Ascending aorta (tissue), 2 donors: ENCODE data around the gene TUFT1. TPM values are rescaled to one million over a fixed set of nuclear protein-coding genes. Genes with fewer than 3 reads are reported as not detected.

Experiments used
- DNase-seq, 2 donors: peaks; one replicate each; pipeline ENCODE4 v3.0.0-alpha.2; 2019; ENCODE audit warnings: low spot score in 2 of 2
- H3K27ac ChIP-seq, 2 donors: fragments of 200-600 bp; sonication (generic); one replicate each; pipeline ENCODE4 v1.5.1; 2016 to 2017; ENCODE audit warnings: mild to moderate bottlenecking in 1 of 2
- H3K27me3 ChIP-seq: fragments of 200-600 bp; sonication (generic); one replicate; pipeline ENCODE4 v1.5.1; 2017
- H3K36me3 ChIP-seq, 2 donors: fragments of 200-600 bp; sonication (generic); one replicate each; pipeline ENCODE4 v1.5.1; 2016
- H3K4me1 ChIP-seq, 2 donors: fragments of 200-600 bp; sonication (generic); one replicate each; pipeline ENCODE4 v1.5.1; 2016 to 2017; ENCODE audit warnings: mild to moderate bottlenecking in 1 of 2
- H3K4me3 ChIP-seq, 2 donors: fragments of 200-600 bp; sonication (generic); one replicate each; pipeline ENCODE4 v1.5.1; 2016 to 2017; ENCODE audit warnings: mild to moderate bottlenecking in 1 of 2
- H3K9me3 ChIP-seq, 2 donors: fragments of 200-600 bp; sonication (generic); one replicate each; pipeline ENCODE4 v1.5.1; 2016
- intact Hi-C: fragments of 100-400 bp; cut with DNase I; formaldehyde crosslinking; loops from one replicate; pipeline ENCODE4 v1.15.1; 2023
- total RNA-seq: library from RNA; depleted of rRNA; stranded (reverse); fragments of >200 nt; gene quantifications from one replicate; pipeline ENCODE4 v1.1.0, GENCODE V29; 2016
- TF ChIP-seq, protein P1 (sequence below), 3 experiments: fragments of 200-600 bp in 2 of 3; fragments of 450-650 bp in 1 of 3; sonication (generic) in 2 of 3; IDR thresholded peaks; one replicate each; pipeline ENCODE4 v1.5.1; 2016 to 2019; ENCODE audit warnings: antibody characterized with exemption in 3 of 3, mild to moderate bottlenecking in 1 of 3, moderate library complexity in 1 of 3

The TUFT1 gene, protein sequence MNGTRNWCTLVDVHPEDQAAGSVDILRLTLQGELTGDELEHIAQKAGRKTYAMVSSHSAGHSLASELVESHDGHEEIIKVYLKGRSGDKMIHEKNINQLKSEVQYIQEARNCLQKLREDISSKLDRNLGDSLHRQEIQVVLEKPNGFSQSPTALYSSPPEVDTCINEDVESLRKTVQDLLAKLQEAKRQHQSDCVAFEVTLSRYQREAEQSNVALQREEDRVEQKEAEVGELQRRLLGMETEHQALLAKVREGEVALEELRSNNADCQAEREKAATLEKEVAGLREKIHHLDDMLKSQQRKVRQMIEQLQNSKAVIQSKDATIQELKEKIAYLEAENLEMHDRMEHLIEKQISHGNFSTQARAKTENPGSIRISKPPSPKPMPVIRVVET
- total RNA-seq, result 2.3 TPM

DNA sequence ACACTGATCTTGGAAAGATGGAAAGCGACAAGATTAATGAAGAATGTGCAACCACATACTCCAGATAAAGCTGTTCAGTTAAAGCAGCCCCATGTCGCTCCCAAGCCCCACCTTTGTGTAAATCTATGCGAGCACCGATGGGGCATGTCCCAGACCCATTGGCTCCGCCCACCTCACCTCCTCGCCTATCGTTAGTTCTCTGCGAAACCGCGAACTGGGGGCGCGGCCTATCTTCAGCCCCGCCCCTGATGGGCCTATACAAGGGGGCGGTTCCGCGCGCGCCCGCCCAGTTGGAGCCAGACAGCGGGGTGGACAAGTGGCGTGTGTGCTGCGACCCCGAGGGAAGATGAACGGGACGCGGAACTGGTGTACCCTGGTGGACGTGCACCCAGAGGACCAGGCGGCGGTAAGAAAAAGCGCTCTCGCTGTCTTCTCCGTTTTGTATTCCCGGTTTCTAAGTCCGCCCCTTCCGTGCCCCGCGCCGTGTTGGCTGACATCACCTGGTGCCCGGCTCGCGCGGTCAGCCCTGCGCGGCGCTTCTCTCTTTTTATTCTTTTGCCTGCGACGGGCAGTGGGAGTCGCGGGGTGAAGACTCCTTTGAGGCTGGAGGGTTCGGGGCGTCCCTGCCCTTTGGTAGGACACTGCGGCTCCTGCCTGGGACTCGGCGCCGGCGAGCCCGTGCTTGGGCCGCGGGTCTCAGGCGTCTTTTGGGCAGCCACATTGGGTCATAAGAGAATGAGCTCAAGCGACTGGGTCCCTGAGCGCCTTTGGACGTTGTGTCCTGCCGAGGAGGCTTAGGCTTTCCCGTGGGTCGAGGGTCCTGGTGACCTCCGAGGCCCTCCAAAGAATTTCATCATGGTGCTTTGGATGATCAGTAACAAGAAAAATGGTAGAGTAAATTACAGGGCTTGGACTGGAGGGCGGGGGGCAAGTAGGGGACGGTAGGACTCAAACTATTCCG is at the start of gene TUFT1:
TUFT1 (plus strand) TSS at position 289 of the 961 bp plus-strand sequence; CDS start at position 347, 58 bp downstream.
- Histone ChIP-seq H3K4me1 (peaks cover 4 to 25% of the 10 kb centered on the region in 2 donors), H3K27me3 (no peaks in the 10 kb centered on the region), H3K4me3 (peak within 1 kb of the TSS; percentile 63 to 79), H3K27ac (peak within 1 kb of the TSS; percentile 71 to 75), H3K36me3 (no peaks in the 10 kb centered on the region), H3K9me3 (no peaks in the 10 kb centered on the region)
- peak; percentile 84 to 97 for DNase-seq
- TF ChIP-seq, protein P1, sequence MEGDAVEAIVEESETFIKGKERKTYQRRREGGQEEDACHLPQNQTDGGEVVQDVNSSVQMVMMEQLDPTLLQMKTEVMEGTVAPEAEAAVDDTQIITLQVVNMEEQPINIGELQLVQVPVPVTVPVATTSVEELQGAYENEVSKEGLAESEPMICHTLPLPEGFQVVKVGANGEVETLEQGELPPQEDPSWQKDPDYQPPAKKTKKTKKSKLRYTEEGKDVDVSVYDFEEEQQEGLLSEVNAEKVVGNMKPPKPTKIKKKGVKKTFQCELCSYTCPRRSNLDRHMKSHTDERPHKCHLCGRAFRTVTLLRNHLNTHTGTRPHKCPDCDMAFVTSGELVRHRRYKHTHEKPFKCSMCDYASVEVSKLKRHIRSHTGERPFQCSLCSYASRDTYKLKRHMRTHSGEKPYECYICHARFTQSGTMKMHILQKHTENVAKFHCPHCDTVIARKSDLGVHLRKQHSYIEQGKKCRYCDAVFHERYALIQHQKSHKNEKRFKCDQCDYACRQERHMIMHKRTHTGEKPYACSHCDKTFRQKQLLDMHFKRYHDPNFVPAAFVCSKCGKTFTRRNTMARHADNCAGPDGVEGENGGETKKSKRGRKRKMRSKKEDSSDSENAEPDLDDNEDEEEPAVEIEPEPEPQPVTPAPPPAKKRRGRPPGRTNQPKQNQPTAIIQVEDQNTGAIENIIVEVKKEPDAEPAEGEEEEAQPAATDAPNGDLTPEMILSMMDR (IDR thresholded peaks at IDR 0.05), result no peak
- intact Hi-C loops, result loop anchor here (2.0 kb wide), 3 partner anchors 72 to 258 kb away; partner anchors contain the start of genes POGZ, SNX27 and ZNF687

DNA sequence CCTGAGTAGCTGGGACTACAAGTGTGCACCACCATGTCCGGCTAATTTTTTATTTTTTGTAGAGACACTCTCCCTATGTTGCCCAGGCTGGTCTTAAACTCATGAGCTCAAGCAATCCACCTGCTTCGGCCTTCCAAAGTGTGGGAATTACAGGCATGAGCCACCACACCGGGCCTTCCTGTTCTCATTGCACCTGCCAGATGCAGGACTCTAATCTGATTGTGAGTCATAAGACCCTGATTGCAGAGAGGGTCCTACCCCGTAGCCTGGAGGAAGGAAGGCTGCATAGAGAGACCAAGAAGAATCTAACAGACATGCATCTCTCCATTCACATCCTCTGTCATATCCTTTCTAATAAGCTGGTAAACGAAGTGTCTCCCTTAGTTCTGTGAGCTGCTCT is 48.5 kb upstream of the TUFT1 start:
- Histone ChIP-seq H3K27ac (no peak overlapping the region), H3K9me3 (no peaks in the 10 kb centered on the region), H3K36me3 (no peaks in the 10 kb centered on the region), H3K4me3 (no peak overlapping the region), H3K4me1 (no peaks in the 10 kb centered on the region), H3K27me3 (no peaks in the 10 kb centered on the region)
- TF ChIP-seq, protein P1 (IDR thresholded peaks at IDR 0.05), result no peak
- DNase-seq, result no peak
- intact Hi-C loops, result no loop called here

DNA sequence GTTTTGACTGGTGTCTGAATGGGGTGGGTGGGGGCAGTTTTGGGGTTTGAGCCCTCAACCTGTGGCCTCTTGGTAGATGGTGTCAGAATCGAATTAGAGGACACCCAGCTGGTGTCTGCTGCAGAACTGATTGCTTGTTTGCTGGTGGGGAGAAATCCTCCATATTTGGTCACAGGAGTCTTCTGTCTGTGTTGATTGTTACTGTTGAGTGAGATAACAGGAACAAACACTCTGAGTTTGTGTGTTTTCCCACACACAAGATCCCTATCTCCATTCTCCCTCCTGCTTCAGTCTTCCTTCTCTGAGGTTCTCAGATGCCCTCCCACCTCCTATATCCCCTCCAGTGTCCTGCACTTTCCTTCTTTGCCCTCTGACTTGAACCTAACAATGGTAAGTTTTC is 48.0 kb upstream of the TUFT1 start:
- Histone ChIP-seq H3K9me3 (no peaks in the 10 kb centered on the region), H3K36me3 (no peaks in the 10 kb centered on the region), H3K4me3 (no peak overlapping the region), H3K27ac (no peak overlapping the region), H3K27me3 (no peaks in the 10 kb centered on the region), H3K4me1 (no peaks in the 10 kb centered on the region)
- TF ChIP-seq, protein P1 (IDR thresholded peaks at IDR 0.05), result no peak
- no peak for DNase-seq
- intact Hi-C loops, result no loop called here

DNA sequence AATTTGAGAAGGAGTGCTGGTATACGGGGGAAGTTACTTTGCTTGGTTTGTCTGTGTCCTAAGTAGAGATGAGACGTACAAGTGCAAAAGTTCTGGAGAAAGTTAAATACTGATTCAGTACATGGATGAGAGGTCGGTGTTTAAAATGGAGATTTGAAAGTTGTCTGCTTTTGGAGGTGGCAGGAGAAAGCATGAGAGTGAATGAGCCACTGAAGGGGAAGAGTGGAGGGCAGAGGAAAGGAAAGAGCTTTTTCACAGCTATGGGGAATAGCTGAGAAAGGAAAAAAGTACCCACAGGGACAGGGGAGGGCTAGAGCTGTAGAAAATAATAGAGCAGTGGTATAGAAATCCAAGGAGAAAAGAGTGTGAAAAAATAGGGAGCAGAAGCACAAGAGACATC is 47.1 kb upstream of the TUFT1 start:
- no peaks in the 10 kb centered on the region for H3K36me3 ChIP-seq

DNA sequence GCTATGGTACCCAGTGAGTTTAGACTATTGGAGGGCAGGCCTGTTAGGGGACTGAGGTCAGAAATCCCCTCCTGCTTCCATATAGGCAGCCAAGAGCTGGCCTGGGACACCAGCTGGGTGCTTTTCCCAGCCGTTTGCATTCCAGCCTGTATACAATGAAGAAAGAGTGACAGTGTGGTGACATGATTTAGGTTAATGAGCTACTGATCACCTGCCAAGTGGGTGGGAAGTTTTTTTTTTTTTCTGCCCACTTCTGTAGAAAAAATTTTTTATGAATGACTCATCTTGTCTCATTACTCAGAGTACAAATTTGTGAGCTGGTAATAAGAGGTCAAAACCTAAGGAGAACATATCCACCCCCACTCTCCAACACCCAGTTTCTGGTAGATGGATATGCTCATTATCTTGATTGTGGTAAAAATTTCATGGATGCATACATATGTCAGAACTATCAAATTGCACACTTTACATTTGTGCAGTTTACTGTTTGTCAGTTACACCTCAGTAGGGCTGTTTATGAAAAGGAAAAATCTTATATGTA is 45.3 kb upstream of the TUFT1 start:
- H3K4me1 ChIP-seq, result no peaks in the 10 kb centered on the region
- no peak overlapping the region for H3K27ac ChIP-seq
- no peaks in the 10 kb centered on the region for H3K9me3 ChIP-seq
- TF ChIP-seq, protein P1 (IDR thresholded peaks at IDR 0.05), result no peak
- intact Hi-C loops, result no loop called here
- no peaks in the 10 kb centered on the region for H3K27me3 ChIP-seq
- DNase-seq, result no peak
- no peaks in the 10 kb centered on the region for H3K36me3 ChIP-seq
- H3K4me3 ChIP-seq, result no peak overlapping the region

More for the DNA sequence above, 47.1 kb upstream of the TUFT1 start:
- Histone ChIP-seq H3K9me3 (no peaks in the 10 kb centered on the region), H3K4me3 (no peak overlapping the region), H3K4me1 (no peaks in the 10 kb centered on the region), H3K27ac (no peak overlapping the region), H3K27me3 (no peaks in the 10 kb centered on the region)
- TF ChIP-seq, protein P1 (IDR thresholded peaks at IDR 0.05), result no peak
- DNase-seq, result no peak
- intact Hi-C loops, result no loop called here
